Measurements from ENCODE around the gene INTS3.

GRCh38 chr1:153745417-153745816 lies 17.6 kb downstream of the INTS3 start:
- TF ChIP-seq CTCF (tag by site-specific recombination; IDR thresholded peaks at IDR 0.05) (no peak), ZNF518A (tag by site-specific recombination; conservative IDR thresholded peaks at IDR 0.05; ENCODE audit: low read depth) (no peak)
